Loucy (cell line): Measurements from ENCODE around the gene RSPH3.

Experiments
- CTCF ChIP-seq: fragments of 200-600 bp; sonication (generic); conservative IDR thresholded peaks from 2 replicates; pipeline ENCODE4 v1.5.1; 2014; ENCODE audit warnings: mild to moderate bottlenecking, antibody characterized with exemption, low read length
- EZH2phosphoT487 ChIP-seq: fragments of 200-600 bp; IDR thresholded peaks from 2 replicates; pipeline ENCODE4 v1.6.1; 2018; ENCODE audit warnings: antibody characterized with exemption, mild to moderate bottlenecking, moderate library complexity, borderline replicate concordance

DNA sequence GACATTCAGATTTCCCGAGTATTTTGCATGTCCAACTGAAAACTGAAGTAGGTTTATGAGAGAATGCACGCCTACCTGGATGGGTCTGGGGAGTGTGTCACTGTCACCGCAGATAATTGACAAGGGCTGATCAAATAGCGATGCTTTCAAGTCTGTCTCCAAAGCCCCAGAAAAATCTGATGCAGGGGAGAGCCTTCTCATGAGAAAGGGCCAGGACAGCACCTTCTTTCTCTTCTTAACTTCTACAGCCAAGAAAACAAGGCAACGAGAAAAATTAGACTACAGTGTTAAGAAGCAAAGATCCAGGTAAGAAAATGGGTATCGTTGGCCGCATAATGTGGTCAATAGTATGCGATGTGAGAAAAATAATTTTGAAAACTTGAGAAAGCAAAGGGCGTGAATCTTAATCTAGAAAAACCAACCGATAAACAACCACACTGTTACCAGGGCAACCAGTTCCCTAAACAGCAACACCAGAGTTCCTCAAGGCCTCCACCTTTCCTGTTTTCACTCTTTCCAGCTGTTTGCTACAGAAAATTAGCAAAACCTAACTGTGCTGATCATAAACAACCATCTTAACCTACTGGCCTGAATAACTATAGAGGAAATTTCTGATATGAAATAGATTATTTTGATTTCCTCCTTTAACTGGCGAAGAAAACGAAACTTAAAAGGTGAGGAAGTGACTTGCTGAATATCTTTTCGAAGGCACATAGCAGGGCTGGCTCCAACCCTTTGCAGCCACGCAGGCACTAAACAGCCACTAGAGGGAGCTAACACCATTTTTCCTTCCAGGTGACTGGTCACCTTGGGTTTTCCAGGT, 42.2 kb upstream of the RSPH3 start:
- TF ChIP-seq CTCF: peak; percentile 98
- no peak for TF ChIP-seq EZH2phosphoT487
